GM12891 (cell line): ENCODE data around the gene TDRD12.

ENCODE experiments used
- DNase-seq: peaks from one replicate; pipeline ENCODE4 v3.0.0; 2011; ENCODE audit warnings: low spot score; ENCODE audit not compliant: insufficient read length
- FAIRE-seq: peaks from 2 replicates; lab custom pipeline; 2011; peaks lifted over from hg19 to GRCh38; lab: Jason Lieb, UNC
- PAX5 ChIP-seq: IDR thresholded peaks from 2 replicates; pipeline ENCODE4 v1.6.1; 2011; ENCODE audit warnings: low read length, moderate library complexity, mild to moderate bottlenecking; ENCODE audit not compliant: insufficient read depth, severe bottlenecking
- POLR2A ChIP-seq: IDR thresholded peaks from 2 replicates; pipeline ENCODE4 v1.6.1; 2011; ENCODE audit warnings: low read depth, low read length, control low read depth
- POLR2AphosphoS5 ChIP-seq: IDR thresholded peaks from 2 replicates; pipeline ENCODE4 v1.6.1; 2011; ENCODE audit warnings: low read depth, low read length, control low read depth
- POU2F2 ChIP-seq: IDR thresholded peaks from 2 replicates; pipeline ENCODE4 v1.6.1; 2011; ENCODE audit warnings: low read depth, mild to moderate bottlenecking, control low read depth, low read length, moderate library complexity
- SPI1 ChIP-seq: IDR thresholded peaks from 2 replicates; pipeline ENCODE4 v1.6.1; 2011; ENCODE audit warnings: low read depth, low read length, control low read depth
- TAF1 ChIP-seq: IDR thresholded peaks from 2 replicates; pipeline ENCODE4 v1.6.1; 2011; ENCODE audit warnings: low read depth, low read length, control low read depth

TDRD12 gene

DNA sequence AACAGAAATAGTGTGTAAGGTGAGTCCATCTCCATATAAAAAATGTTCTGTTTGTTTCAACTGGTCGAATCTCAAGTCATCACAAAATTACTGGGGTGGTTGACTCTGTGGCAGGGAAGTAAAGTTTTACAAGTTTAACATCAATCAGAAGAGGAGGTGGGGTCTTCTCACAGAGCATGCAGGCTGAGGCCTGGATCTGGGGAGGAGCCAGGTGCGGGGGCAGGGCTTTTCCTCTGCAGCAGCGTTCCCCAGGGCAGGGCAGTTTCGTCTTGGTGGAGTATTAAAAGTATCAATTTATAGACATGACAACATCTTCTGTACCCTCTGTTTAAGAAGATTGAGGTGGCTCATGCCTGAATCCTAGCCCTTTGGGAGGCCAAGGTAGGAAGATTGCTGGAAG, 81.2 kb downstream of the TDRD12 start:
- FAIRE-seq (no peak), DNase-seq (no peak)
- no peak for TF ChIP-seq TAF1
- no peak for TF ChIP-seq POLR2A
- TF ChIP-seq POU2F2 = no peak
- TF ChIP-seq SPI1 = no peak
- no peak for TF ChIP-seq PAX5
- TF ChIP-seq POLR2AphosphoS5 = no peak

GRCh38 chr19:32802840-32803239, 83.3 kb downstream of the TDRD12 start:
- TF ChIP-seq POLR2AphosphoS5 (no peak), POU2F2 (no peak), PAX5 (no peak)
- DNase-seq (no peak), FAIRE-seq (no peak)

- FAIRE-seq = no peak
- TF ChIP-seq TAF1 = no peak
- DNase-seq = no peak
Measured at GRCh38 chr19:32808236-32808635, 88.7 kb downstream of the TDRD12 start.

- DNase-seq (no peak), FAIRE-seq (no peak)
- TF ChIP-seq POLR2AphosphoS5 = no peak
- TF ChIP-seq TAF1 = no peak
Measured at GRCh38 chr19:32809254-32809653, 89.7 kb downstream of the TDRD12 start.

DNA sequence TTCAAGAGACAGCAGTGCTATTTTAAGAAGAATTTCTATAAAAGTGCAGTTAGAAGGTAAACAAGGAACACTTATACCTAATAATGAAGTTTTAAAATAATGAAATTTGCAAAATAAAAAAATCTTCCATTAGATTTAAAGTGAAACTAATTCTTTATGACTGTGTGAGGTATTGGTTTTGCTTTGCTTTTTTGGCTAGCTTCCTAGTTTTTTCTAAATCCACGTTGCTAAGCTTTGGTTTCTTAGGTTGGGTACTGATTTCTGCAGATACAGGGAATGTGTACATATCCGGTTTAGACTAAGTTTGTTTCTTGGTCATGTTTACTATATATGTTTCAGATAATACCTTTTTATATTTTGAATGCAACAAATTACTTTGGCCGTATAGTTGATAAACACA, 90.2 kb downstream of the TDRD12 start:
- no peak for FAIRE-seq
- no peak for TF ChIP-seq POU2F2
- no peak for DNase-seq

- DNase-seq (no peak), FAIRE-seq (no peak)
- no peak for TF ChIP-seq SPI1
- no peak for TF ChIP-seq TAF1
- TF ChIP-seq POLR2A = no peak
- no peak for TF ChIP-seq POU2F2
- TF ChIP-seq POLR2AphosphoS5 = no peak
- no peak for TF ChIP-seq PAX5
Measured at GRCh38 chr19:32810452-32810851, 90.9 kb downstream of the TDRD12 start.

GRCh38 chr19:32811151-32811550, 91.6 kb downstream of the TDRD12 start:
- DNase-seq (no peak), FAIRE-seq (no peak)
- TF ChIP-seq POLR2AphosphoS5 = no peak
- no peak for TF ChIP-seq TAF1
- TF ChIP-seq SPI1 = no peak
- no peak for TF ChIP-seq PAX5
- TF ChIP-seq POU2F2 = no peak
- TF ChIP-seq POLR2A = no peak

GRCh38 chr19:32812036-32812435, 92.5 kb downstream of the TDRD12 start:
- TF ChIP-seq POLR2AphosphoS5 = no peak
- TF ChIP-seq PAX5 = no peak
- no peak for TF ChIP-seq POU2F2
- TF ChIP-seq POLR2A = no peak
- TF ChIP-seq TAF1 = no peak
- TF ChIP-seq SPI1 = no peak
- DNase-seq (no peak), FAIRE-seq (no peak)

DNA sequence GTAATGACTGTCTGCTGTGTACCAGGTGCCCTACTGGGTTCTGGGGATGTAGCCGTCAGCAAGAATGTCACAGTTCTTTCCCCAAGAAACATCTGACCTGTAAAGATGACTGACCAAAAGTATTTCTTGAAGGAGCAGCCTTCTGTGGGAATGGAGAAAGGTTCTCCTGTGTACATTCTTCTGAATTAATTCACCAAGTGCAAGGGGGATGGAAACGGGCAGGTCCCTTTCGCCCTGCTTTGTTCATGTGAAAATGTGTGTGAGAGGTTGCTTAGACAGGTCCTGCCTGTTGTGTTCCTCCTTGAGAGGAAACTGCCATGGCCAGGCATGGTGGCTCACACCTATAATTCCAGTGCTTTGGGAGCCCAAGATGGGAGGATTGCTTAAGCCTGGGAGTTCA, 93.0 kb downstream of the TDRD12 start:
- TF ChIP-seq PAX5 (no peak), POU2F2 (no peak), POLR2AphosphoS5 (no peak), TAF1 (no peak), POLR2A (no peak), SPI1 (no peak)
- DNase-seq = no peak
- no peak for FAIRE-seq

- DNase-seq (no peak), FAIRE-seq (no peak)
- no peak for TF ChIP-seq TAF1
- no peak for TF ChIP-seq POU2F2
- no peak for TF ChIP-seq POLR2A
- no peak for TF ChIP-seq PAX5
- TF ChIP-seq POLR2AphosphoS5 = no peak
- TF ChIP-seq SPI1 = no peak
Measured at GRCh38 chr19:32813862-32814425, 94.4 kb downstream of the TDRD12 start.

DNA sequence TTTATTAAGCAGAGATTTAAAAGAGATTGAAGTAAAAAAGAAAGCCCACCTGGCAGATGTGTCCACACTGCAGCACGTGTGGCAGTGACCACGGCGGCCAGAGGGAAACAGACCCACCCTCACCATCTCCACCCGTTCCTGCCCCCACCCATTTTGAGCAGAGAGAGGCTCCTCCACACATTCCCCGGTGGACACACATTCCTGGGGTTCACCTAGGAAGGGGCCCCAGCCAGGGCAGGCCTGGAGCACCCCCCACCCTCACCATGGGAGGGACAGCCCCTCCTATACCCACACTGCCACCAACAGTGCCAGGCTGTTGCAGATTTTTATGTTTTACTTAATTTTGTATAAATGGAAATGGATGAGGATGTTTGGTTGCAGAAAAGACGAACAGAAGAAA, 95.1 kb downstream of the TDRD12 start:
- FAIRE-seq (no peak), DNase-seq (no peak)
- no peak for TF ChIP-seq TAF1
- TF ChIP-seq SPI1 = no peak
- no peak for TF ChIP-seq POLR2A
